ENCODE data around the gene RFX8.
"Not testable (repeated sequence)": the region's sequence is repeated elsewhere in the genome, so short reads cannot be mapped to it uniquely, and the experiment has no call there.

Gene RFX8

DNA sequence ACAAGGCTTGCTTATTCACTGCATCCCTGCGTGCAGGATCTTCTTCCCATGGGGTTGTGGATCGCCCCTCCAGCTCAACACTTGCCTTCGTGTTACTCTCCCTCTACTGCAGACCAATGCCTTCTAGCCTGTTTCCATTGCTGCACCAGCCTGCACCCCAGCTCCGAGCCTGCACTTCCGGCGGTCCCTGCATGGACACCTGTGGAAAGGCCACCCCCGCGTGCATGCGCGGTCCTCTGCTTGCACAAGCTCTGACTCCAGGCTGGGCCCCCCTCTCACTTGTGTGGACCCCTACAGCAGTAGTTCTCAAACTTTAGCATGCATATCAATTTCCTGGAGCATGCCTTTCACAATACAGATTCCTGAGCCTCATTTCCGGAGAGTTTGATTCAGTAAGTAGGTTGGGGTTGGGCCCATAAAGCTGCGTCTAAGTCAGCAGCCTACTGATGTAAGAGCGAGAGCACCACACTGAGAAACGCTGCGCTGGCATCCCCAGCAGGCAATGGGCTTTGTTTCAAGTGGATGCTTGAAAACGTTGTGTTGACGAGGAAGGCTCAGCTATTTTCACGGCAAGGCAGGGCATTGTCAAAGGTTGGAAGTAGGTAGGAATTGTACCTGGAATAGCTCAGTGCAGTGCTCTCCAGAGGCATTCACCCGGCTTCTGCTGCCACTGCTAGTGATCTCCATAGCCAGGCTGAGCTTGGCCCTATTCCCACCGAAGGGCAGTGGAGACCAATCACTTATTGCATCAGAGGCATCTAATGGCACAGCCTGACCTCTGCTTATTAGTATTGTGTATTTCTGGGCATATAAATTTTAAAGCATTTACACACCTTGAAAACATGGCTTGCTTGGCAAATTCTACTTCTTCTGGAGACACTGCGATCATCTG is 120.2 kb downstream of the RFX8 start:
- ChIA-PET POLR2A (no interaction called here), CTCF (interaction anchor here (0.5 to 2.0 kb wide), 5 partner anchors 12 to 198 kb away, joined by 3 to 14 read pairs (median 4); partner anchors contain the start of gene CREG2)
- Histone ChIP-seq H3K27ac (ENCODE audit: extremely low read depth, low read depth, low read length) (no peak overlapping the region), H3K4me1 (ENCODE audit: control insufficient read depth, insufficient read depth, low read length) (no peaks in the 10 kb centered on the region), H3K36me3 (ENCODE audit: control insufficient read depth in 2 of 2, insufficient read depth in 1 of 2, low read length in 2 of 2) (no peaks in the 10 kb centered on the region), H3K4me3 (ENCODE audit: low read depth, low read length) (no peak overlapping the region), H3K9me3 (ENCODE audit: control insufficient read depth, insufficient read depth, low read depth, low read length) (no peaks in the 10 kb centered on the region)
- TF ChIP-seq ZNF707 (tag by site-specific recombination; IDR thresholded peaks at IDR 0.05) = no peak
- no peak for TF ChIP-seq ZBTB8A (tag by site-specific recombination; IDR thresholded peaks at IDR 0.05)
- TF ChIP-seq GLI2 (tag by site-specific recombination; IDR thresholded peaks at IDR 0.05; ENCODE audit: borderline replicate concordance, low read depth) = no peak
- TF ChIP-seq ZNF239 (tag by site-specific recombination; IDR thresholded peaks at IDR 0.05) = no peak
- TF ChIP-seq, protein P1, sequence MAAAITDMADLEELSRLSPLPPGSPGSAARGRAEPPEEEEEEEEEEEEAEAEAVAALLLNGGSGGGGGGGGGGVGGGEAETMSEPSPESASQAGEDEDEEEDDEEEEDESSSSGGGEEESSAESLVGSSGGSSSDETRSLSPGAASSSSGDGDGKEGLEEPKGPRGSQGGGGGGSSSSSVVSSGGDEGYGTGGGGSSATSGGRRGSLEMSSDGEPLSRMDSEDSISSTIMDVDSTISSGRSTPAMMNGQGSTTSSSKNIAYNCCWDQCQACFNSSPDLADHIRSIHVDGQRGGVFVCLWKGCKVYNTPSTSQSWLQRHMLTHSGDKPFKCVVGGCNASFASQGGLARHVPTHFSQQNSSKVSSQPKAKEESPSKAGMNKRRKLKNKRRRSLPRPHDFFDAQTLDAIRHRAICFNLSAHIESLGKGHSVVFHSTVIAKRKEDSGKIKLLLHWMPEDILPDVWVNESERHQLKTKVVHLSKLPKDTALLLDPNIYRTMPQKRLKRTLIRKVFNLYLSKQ (tag by site-specific recombination; IDR thresholded peaks at IDR 0.05; ENCODE audit: borderline replicate concordance) = no peak
- TF ChIP-seq, protein P2, sequence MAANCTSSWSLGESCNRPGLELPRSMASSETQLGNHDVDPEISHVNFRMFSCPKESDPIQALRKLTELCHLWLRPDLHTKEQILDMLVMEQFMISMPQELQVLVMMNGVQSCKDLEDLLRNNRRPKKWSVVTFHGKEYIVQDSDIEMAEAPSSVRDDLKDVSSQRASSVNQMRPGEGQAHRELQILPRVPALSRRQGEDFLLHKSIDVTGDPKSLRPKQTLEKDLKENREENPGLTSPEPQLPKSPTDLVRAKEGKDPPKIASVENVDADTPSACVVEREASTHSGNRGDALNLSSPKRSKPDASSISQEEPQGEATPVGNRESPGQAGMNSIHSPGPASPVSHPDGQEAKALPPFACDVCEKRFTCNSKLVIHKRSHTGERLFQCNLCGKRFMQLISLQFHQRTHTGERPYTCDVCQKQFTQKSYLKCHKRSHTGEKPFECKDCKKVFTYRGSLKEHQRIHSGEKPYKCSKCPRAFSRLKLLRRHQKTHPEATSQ (tag by site-specific recombination; IDR thresholded peaks at IDR 0.05) = no peak
- TF ChIP-seq, protein P3, sequence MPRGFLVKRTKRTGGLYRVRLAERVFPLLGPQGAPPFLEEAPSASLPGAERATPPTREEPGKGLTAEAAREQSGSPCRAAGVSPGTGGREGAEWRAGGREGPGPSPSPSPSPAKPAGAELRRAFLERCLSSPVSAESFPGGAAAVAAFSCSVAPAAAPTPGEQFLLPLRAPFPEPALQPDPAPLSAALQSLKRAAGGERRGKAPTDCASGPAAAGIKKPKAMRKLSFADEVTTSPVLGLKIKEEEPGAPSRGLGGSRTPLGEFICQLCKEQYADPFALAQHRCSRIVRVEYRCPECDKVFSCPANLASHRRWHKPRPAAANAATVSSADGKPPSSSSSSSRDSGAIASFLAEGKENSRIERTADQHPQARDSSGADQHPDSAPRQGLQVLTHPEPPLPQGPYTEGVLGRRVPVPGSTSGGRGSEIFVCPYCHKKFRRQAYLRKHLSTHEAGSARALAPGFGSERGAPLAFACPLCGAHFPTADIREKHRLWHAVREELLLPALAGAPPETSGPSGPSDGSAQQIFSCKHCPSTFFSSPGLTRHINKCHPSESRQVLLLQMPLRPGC (tag by site-specific recombination; IDR thresholded peaks at IDR 0.05) = no peak
- TF ChIP-seq ZNF311 (tag by site-specific recombination; IDR thresholded peaks at IDR 0.05; ENCODE audit: borderline replicate concordance) = no peak
- TF ChIP-seq, protein P4, sequence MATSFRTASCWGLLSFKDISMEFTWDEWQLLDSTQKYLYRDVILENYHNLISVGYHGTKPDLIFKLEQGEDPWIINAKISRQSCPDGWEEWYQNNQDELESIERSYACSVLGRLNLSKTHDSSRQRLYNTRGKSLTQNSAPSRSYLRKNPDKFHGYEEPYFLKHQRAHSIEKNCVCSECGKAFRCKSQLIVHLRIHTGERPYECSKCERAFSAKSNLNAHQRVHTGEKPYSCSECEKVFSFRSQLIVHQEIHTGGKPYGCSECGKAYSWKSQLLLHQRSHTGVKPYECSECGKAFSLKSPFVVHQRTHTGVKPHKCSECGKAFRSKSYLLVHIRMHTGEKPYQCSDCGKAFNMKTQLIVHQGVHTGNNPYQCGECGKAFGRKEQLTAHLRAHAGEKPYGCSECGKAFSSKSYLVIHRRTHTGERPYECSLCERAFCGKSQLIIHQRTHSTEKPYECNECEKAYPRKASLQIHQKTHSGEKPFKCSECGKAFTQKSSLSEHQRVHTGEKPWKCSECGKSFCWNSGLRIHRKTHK (tag by site-specific recombination; IDR thresholded peaks at IDR 0.05) = no peak
- TF ChIP-seq YY2 (tag by site-specific recombination; IDR thresholded peaks at IDR 0.05) = no peak
- no peak for TF ChIP-seq ZNF133 (tag by site-specific recombination; IDR thresholded peaks at IDR 0.05)
- no peak for TF ChIP-seq ZNF423 (tag by site-specific recombination; IDR thresholded peaks at IDR 0.05)
- TF ChIP-seq ZNF558 (tag by site-specific recombination; IDR thresholded peaks at IDR 0.05) = no peak
- no peak for TF ChIP-seq ZNF670 (tag by site-specific recombination; IDR thresholded peaks at IDR 0.05; ENCODE audit: low read depth)
- no peak for TF ChIP-seq ZFP3 (tag by site-specific recombination; IDR thresholded peaks at IDR 0.05; ENCODE audit: low read depth)
- TF ChIP-seq, protein P5, sequence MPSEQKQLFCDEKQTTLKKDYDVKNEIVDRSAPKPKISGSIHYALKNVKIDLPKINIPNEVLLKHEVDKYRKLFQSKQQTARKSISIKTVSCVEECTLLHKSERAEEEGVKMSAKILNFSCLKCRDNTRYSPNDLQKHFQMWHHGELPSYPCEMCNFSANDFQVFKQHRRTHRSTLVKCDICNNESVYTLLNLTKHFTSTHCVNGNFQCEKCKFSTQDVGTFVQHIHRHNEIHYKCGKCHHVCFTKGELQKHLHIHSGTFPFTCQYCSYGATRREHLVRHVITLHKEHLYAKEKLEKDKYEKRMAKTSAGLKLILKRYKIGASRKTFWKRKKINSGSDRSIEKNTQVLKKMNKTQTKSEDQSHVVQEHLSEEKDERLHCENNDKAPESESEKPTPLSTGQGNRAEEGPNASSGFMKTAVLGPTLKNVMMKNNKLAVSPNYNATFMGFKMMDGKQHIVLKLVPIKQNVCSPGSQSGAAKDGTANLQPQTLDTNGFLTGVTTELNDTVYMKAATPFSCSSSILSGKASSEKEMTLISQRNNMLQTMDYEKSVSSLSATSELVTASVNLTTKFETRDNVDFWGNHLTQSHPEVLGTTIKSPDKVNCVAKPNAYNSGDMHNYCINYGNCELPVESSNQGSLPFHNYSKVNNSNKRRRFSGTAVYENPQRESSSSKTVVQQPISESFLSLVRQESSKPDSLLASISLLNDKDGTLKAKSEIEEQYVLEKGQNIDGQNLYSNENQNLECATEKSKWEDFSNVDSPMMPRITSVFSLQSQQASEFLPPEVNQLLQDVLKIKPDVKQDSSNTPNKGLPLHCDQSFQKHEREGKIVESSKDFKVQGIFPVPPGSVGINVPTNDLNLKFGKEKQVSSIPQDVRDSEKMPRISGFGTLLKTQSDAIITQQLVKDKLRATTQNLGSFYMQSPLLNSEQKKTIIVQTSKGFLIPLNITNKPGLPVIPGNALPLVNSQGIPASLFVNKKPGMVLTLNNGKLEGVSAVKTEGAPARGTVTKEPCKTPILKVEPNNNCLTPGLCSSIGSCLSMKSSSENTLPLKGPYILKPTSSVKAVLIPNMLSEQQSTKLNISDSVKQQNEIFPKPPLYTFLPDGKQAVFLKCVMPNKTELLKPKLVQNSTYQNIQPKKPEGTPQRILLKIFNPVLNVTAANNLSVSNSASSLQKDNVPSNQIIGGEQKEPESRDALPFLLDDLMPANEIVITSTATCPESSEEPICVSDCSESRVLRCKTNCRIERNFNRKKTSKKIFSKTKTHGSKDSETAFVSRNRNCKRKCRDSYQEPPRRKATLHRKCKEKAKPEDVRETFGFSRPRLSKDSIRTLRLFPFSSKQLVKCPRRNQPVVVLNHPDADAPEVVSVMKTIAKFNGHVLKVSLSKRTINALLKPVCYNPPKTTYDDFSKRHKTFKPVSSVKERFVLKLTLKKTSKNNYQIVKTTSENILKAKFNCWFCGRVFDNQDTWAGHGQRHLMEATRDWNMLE (tag by site-specific recombination; conservative IDR thresholded peaks at IDR 0.05; ENCODE audit: low read depth) = no peak
- TF ChIP-seq, protein P6, sequence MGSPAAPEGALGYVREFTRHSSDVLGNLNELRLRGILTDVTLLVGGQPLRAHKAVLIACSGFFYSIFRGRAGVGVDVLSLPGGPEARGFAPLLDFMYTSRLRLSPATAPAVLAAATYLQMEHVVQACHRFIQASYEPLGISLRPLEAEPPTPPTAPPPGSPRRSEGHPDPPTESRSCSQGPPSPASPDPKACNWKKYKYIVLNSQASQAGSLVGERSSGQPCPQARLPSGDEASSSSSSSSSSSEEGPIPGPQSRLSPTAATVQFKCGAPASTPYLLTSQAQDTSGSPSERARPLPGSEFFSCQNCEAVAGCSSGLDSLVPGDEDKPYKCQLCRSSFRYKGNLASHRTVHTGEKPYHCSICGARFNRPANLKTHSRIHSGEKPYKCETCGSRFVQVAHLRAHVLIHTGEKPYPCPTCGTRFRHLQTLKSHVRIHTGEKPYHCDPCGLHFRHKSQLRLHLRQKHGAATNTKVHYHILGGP (tag by site-specific recombination; IDR thresholded peaks at IDR 0.05) = no peak
- TF ChIP-seq SP3 (tag by site-specific recombination; IDR thresholded peaks at IDR 0.05) = no peak

DNA sequence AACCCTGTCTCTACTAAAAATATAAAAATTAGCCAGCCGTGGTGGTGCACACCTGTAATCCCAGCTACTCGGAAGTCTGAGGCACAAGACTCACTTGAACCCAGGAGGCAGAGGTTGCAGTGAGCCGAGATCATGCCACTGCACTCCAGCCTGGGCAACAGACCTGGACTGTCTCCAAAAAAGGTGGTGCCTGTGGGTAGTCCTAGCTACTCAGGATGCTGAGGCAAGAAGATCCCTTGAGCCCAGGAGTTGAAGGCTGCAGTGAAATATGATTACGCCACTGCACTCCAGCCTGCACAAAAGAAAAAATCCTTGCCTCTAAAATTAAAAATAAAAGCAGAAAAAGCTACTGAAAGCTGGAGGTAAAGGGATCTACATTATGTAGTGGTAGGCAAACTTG is 122.3 kb downstream of the RFX8 start:
- H3K4me3 ChIP-seq (ENCODE audit: low read depth, low read length); POLR2A ChIA-PET; H3K27ac ChIP-seq (ENCODE audit: extremely low read depth, low read depth, low read length); H3K36me3 ChIP-seq (ENCODE audit: control insufficient read depth in 2 of 2, insufficient read depth in 1 of 2, low read length in 2 of 2); H3K9me3 ChIP-seq (ENCODE audit: control insufficient read depth, insufficient read depth, low read depth, low read length); H3K4me1 ChIP-seq (ENCODE audit: control insufficient read depth, insufficient read depth, low read length): not testable (repeated sequence)
- CTCF ChIA-PET = interaction anchor here (0.6 to 1.4 kb wide), 3 partner anchors 11 to 272 kb away, joined by 3 to 8 read pairs (median 3); no protein-coding TSS in a partner anchor

Data from HEK293 (cell line).